GM12891 (cell line): ENCODE data around the gene PTGES3L.

Experiments used
- POLR2A ChIP-seq: IDR thresholded peaks from 2 replicates; pipeline ENCODE4 v1.6.1; 2011; ENCODE audit warnings: low read depth, low read length, control low read depth
- POLR2AphosphoS5 ChIP-seq: IDR thresholded peaks from 2 replicates; pipeline ENCODE4 v1.6.1; 2011; ENCODE audit warnings: low read depth, low read length, control low read depth

DNA sequence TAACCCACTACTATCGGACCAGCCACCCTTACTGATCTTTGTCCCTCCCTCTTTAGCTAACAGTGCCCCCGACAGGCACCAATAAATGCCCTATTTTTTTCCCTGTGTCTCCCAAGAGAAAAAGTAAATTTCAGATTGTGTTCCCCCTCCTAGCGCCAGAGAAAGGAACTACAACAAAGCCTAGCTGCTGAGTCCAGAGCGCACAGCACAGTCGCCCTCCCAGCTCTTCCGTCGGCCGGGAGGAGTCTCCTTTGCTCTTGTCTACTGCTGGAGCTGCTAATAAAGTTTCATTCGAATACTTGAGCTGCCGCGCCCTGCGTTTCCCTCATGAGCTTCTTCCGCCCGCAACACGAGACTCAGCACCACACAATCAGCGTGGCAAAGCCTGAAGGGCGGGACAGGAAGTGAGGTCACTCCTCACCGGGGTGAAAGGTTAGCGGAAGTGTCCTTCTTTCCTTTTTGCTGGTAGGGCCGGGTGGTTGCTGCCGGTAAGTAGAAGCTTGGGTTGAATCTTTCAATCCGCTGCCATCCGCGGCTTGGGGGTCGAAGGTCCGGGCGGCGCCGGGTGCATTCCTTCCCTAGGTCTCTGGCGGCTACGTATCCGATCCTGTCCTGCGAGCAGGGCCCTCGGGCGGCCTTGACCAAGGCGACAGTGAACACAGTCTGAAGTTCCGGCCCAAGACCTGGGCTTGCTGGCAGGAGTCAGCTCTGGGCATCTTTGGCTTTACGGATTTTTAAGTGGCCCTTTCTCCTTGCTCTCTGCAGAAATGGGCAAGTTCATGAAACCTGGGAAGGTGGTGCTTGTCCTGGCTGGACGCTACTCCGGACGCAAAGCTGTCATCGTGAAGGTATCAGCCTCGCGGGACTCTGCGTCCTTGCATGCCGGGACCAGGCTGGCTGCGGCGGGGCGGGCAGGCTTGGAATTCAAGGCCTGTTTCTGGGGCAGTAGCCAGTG lies 18.4 kb upstream of the PTGES3L start, which contains the start of gene RPL27:
- TF ChIP-seq POLR2AphosphoS5 (peak; percentile 97), POLR2A (peak; percentile 98)
